HG03139 (cell line): ENCODE measurements around the gene FBH1.
"Not testable (repeated sequence)": the region's sequence is repeated elsewhere in the genome, so short reads cannot be mapped to it uniquely, and the experiment has no call there.

Experiments used
- ATAC-seq: cut with Tn5 transposase; IDR thresholded peaks from one replicate; pipeline ENCODE4 v1.9.1; 2021; ENCODE audit not compliant: unreplicated experiment

The FBH1 gene

DNA sequence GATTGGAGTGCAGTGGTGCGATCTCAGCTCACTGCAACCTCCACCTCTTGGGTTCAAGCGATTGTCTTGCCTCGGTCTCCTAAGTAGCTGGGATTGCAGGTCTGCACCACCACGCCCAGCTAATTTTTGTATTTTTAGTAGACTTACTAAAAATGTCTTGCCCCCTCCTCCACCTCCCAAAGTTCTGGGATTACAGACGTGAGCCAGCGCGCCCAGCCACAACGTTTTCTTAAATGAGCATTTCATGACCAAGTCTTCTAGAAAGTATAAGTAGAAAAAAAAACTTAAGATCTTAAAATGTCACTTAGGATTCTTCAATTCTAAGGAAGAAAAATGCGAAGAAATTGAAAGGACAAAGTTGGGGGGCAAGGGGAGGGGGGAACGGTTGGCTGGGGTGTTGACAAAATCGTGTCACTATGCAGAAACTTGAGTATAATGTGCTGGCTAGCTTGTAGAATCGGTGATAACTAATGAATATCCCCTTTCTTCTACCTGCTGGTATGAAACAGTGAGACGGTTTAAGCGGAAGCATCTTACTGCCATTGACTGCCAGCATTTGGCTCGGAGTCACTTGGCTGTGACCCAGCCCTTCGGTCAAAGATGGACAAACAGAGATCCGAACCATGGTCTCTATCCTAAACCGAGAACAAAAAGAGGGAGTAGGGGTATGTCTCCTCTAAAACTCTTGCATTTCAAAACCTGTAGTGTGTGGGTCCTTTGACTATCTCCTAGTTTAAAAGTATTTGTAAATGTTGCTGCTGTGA is 12.7 kb downstream of the FBH1 start:
- no peak for ATAC-seq

DNA sequence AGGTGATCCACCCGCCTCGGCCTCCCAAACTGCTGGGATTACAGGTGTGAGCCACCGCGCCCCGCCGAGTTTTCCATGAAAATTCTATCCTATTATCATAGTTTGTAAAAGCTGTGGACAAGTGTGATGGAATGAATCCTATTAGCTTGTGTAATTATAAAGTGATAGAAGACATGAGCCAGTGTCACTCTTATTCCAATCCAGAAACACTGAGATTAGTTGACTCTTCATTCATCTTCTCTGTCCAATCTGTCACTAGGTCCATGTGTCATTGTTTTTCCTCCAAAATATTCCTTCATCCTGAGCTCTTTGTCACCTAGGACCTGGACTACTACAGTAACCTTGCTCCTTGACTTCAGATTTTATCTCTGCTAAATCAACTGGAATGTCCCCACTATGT is 13.5 kb downstream of the FBH1 start:
- no peak for ATAC-seq

DNA sequence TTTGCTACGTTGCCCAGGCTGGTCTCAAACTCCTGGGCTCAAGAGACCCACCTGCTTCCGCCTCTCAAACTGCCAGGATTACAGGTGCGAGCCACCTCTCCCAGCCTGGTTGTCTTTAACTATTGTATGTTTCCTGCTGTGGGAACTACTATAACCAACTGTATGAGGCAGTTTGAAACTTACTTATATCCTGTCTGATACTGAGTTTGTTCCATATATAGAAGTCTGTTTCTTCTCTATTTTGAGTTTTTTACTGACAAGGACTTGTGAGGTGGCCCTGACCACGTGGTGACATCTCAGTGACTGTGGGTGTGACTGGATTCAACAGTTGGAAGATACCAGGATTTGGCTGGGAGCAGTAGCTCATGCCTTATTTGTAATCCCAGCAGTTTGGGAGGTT is 14.2 kb downstream of the FBH1 start:
- ATAC-seq = peak; percentile 88

DNA sequence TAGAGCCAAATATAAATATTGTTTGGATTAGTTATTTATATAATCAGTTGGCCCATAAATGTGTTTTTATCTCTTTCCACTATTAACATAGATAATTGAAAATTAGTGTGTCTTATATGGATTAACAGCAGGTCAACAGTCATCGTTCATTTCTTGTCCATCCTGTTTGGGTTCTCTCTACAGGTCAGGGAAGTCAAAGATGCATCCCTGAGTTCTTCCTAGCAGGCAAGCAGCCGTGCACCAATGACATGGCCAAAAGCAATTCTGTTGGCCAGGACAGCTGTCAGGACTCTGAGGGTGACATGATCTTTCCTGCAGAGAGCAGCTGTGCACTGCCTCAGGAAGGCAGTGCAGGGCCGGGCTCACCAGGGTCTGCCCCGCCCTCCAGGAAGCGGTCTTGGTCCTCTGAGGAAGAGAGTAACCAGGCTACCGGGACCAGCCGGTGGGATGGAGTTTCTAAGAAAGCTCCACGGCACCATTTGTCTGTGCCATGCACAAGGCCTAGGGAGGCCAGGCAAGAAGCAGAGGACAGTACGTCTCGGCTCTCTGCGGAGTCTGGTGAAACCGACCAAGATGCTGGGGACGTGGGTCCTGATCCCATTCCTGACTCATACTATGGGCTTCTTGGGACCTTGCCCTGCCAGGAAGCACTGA is 15.9 kb downstream of the FBH1 start:
- no peak for ATAC-seq

DNA sequence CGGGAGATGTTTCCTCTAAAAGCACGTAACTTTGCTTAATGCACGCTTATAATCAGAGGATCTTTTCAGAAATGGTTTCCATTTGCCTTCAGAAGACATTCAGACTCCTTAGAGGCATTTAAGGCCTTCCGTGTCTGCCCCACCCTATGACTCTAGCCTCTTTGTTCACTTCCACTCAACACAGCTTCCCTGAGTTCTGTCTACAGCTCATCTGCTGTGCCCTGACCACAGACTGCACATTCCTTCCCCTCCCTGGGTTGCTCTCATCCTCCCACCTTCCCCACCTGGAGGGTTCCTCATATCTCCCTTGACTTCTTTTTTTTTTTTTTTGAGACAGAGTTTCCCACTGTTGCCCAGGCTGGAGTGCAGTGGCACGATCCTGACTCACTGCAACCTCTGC is 16.6 kb downstream of the FBH1 start:
- no peak for ATAC-seq

DNA sequence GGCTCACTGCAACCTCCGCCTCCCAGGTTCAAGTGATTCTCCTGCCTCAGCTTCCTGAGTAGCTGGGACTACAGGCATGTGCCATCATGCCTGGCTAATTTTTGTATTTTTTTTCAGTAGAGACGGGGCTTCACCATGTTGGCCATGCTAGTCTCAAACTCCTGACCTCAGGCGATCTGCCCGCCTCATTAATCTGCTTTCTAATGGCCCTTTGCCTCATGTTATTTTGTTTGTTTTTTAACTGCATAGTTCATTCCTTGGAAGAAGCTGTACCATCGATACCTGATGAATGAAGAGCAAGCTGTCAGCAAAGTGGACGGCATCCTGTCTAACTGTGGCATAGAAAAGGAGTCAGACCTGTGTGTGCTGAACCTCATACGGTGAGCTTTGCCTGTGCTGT is 18.6 kb downstream of the FBH1 start:
- ATAC-seq = not testable (repeated sequence)

DNA sequence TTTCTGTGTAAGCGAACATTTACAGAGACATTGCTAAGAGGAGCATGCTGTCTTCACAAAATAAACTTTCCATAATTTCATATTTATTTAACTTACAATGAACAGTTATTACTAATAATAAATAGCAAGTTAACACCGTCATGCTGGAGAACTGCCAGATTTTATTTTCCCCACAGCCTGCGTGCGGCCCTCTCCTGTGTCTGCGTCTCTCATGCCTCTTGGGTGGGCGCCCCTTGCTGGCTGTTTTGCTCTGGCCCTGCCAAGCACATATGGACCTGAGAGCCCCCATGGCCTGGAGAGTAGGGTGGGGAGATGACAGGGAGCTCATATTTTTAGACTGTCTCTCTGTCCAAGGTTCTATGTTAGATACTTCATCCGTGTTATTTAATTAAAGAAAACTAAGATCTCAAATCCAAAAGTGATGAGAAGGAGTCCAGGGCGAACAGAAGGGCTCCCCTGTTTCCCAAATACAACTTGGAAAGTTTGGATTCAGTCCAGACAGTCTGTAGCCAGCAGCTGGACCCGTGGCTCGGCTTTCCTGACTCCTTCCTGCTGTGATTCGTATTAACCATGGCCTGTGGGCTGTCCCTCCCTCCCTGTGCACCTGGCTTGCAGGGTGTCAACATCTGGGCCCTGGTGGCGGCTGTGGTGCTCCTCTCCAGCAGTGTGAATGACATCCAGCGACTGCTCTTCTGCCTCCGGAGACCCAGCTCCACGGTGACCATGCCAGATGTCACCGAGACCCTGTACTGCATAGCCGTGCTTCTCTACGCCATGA is 20.5 kb downstream of the FBH1 start:
- ATAC-seq = no peak

DNA sequence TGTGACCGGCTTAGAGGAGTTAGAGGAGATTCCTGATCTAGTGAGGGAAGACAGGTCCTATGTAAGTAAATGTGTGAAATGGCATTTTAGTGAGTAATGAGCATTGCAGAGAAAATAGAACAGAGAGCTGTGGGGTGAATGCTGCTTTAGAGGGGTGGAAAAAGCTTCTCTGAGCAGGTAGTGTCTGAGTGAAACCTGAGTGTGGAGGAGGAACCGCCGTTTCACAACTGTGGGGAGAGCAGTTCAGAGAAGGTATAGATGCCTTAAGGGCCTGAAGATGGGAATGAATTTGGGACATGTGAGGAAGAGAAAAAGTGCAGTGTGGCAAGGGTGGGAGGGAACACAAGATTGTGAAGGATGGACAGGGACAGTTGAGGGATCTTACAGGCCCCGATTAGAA is 21.6 kb downstream of the FBH1 start:
- ATAC-seq = no peak

DNA sequence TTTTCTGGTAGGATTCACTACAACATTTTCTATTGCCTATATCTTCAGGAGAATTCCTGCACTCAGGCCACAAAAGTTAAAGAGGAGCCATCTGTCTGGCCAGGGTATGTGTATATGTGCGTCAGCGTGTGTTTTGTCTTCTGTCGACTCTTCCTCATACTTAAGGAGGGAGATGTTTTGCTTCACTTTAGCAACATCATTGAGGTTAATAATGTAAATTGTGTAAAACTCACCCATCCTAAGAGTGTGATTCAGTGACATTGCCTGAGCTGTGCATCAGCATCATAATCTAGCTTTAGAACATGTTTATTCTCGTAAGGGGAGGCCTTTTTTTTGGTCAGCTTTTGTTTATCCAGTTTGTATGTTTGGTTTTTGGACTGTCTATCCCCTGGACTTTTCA is 23.7 kb downstream of the FBH1 start:
- ATAC-seq = no peak

DNA sequence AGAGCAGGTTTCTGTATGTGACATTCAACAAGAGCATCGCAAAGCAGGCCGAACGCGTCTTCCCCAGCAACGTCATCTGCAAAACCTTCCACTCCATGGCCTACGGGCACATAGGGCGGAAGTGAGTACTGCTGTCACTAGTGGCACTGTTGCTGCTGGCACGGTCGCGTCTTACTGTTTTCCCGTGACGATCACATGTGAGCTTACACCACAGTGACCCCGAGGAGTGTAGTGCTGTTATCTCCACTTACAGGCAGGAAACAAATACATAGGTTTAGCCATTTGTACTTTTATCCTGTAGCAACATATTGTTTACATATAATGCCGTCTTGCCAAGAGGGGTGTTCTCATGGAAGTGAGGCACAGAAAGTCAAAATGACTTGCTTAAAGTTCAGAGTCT is 25.4 kb downstream of the FBH1 start:
- no peak for ATAC-seq

DNA sequence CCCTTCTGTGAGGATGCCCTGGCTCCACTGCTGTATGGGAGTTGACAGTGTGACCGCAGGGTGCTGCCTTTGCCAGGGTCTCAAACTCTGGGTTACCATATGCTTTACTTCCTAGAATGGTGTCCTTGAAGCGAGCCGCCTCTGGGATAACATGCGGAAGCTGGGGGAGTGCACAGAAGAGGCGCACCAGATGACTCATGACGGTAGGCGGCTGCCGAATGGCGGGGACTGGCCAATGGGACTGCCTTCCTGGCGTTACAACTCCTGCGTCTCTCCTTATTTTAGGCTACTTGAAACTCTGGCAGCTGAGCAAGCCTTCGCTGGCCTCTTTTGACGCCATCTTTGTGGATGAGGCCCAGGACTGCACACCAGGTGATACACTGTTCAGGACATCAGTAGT is 27.3 kb downstream of the FBH1 start:
- ATAC-seq = no peak

DNA sequence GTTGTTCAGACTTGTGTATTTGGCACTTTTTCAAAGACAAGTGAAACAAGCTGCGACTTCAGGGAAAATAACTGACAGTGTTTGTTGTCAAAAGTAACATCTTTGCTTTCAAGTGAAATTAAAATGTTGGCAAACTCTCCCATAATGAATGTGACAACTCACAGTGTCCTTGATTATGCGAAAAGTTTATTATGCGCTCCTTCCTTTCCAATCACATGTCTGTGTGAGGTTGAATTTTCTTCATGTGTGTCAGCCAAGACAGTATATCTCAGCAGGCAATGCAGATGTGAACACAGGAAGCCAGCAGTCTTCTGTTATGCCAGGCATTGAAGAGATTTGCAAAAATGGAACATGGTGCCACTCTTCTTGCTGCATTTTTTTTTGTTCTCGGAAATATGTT is 28.7 kb downstream of the FBH1 start:
- no peak for ATAC-seq

DNA sequence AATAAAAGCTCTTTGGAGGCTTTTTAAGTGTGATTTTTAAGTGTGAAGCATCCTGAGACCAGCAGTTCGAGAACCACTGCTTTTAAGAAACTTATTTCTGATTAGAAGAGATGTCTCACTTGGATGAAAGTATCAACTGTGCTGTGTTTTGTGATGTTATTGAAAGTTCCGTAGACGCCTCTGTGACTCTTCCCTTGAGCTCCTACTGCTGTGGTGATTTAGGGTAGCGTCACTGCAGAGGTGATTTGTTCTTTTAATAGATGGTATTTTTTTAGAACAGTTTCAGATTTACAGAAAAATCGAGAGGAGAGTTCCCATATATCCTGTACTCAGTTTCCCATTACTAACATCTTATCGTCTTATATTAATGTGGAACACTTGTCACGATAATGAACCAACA is 29.5 kb downstream of the FBH1 start:
- ATAC-seq = no peak

DNA sequence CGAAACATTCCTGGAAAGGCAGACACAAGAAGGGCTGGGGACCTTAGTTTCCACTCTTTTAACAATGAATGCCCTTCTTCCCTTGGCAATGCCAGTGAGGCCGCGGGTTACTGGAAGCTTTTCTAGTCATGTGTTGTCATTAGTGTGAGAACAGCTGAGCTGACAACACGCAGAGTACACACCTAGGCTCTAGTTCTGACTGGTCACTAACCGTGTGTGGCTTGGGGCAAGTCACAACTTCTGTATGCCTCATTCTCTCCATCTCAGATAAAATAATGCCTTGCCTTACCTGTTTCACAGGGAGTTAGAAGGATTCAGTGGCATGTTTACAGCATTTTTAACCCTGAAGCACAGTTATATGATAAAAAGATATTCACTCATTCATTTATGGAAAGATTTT is 31.7 kb downstream of the FBH1 start:
- ATAC-seq = no peak

DNA sequence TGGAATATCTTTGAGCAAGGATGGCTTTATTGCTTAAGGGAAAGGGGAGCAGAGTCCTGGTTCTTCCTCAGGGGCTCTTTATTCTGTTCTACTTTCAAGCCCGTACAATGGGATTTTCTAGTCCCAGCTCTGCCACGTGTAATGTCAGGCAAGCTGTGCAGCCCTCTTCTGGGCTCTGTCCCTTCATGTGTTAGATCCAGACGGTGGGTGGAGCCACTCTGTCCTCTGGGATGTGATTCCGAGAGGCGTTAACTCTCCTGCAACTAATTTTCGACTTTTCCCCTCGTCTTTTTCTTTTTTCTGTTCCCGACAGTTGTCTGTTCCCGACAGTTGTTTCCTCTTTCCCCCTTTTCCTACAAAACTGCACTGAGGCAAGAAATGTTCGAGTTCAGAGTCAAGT is 34.8 kb downstream of the FBH1 start:
- no peak for ATAC-seq

DNA sequence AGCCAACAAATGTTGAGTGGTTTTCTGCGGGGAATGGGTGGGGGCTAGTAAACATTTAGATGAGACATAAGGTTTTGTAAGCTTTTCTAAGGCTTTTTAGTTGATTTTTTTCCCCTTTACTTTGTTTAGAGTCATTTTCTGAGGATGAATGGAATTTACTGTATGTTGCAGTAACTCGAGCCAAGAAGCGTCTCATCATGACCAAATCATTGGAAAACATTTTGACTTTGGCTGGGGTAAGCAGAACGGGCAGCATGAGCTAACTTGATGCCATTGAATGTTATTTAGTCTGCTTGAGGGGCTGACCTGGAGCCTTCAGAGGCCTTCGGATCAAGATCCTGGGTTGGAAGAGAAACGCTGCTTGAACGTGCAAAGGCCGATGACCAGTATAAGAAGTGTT is 37.3 kb downstream of the FBH1 start:
- no peak for ATAC-seq

DNA sequence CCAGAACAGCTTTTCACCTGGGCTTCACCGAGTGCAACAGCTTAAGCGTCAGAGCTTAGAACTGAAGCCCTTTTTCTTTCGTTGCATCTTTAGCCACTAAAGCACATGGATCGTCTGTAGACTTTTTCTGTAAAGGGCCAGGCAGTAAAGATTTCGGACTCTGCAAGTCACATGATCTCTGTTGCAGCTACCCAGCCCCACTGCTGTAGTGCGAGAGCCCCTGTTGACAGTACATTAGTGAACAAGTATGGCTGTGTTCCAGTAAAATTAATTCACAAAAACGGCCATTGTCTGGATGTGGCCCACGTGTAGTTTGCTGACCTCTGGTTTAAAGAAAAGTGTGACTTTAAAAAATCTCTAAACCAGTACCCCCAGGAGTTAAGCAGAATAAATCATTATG is 39.4 kb downstream of the FBH1 start:
- no peak for ATAC-seq

DNA sequence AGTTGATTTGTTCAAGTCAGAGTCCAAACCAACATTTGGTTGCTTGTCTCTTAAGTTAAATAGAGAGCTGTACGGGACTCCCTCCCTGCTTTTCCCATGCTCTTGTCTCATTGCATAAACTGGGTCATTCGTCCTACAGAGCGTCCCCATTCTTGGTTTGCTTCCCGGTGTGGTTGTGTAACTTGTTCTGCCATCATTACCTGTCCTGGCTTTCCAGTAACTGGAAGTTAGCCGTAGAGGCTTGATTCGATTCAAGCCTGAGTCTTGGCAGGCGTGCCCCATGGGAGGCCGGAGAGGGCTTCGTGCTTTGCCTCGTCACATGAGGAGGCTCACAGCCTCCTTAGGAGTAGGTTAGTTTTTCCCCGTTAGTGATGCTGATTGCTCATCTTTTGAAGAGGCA is 40.2 kb downstream of the FBH1 start:
- no peak for ATAC-seq

DNA sequence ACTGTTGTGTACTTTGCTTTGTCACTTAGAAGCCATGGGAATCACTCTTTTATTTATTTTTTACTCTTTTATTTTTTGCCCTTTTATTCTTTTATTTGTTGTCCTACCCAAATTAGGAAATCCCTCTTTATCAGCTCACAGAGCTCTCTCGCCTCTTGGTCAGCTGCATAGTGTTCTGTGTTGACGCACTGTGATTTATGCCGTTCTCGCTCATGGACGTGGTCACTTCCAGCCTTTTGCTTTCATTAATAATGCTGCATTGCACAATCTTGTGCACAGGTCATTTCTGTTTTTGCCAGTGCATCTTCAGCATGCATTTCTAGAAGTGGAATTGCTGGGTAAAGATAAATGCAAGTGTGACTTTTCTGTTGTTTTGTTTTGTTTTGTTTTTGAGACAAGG is 42.3 kb downstream of the FBH1 start:
- no peak for ATAC-seq

DNA sequence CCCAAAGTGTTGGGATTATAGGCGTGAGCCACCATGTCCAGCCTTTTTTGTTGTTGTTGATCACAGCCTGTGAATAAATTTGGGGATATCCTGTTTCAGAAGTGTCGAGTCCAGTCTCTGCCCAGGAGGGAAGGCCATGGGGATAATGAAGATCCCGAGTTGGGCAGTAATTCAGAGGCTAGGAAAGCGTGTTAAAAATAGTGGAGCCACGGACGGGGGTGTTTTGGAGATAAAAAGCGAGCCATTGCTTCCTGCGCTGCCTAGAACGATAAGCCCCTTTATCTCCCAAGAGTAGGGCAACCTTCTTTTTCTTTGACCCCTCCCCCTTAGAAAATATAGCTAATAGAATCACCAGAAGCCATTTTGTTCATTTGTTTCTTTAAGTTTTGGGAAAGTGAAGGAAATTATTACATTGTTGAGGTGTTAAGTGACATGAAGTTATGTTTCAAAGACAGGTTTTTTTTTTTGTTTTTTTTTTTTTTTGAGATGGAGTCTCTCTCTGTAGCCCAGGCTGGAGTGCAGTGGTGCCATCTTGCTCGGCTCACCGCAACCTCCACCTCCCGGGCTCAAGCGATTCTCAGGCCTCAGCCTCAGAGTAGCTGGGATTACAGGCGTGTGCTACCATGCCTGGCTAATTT is 44.0 kb downstream of the FBH1 start:
- no peak for ATAC-seq

DNA sequence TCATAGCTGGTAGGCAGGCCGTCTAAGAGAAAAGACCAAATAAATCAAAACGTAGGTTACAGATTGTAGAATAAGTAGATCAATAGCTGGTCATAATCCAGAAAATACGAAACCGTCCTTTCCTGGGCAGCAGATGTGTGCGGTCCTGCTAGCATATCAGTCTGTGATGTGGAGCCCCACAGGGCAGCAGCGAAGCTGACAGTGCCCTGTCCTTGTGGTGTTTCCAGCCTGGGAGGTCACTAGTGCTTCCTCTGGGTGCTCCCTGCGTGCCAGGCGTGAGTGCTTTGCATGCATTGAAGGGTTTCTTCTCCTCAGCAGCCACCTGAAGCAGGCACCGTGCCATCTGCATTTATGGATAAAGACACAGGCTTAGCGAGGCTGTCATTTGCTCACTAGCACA is 45.6 kb downstream of the FBH1 start:
- ATAC-seq = no peak

DNA sequence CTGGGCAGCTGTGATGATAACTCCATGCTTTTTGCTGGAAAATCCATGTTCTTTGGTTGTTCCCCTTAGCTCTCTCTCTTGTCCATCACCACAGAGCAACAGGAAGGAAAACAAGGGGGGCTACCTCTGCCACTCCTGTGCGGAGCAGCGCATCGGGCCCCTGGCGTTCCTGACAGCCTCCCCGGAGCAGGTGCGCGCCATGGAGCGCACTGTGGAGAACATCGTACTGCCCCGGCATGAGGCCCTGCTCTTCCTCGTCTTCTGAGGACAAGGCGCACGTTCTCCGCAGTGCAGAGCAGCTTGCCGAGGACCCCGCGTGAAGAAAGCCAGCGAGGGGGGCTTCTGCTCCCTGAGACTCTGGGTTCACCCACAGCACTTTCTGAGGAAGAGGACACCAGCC is 47.0 kb downstream of the FBH1 start:
- no peak for ATAC-seq
